OCI-LY7 (cell line): ENCODE measurements around the gene AFF3.

Experiments
- EZH2phosphoT487 ChIP-seq: fragments of 200-600 bp; sonication (generic); IDR thresholded peaks from 2 replicates; pipeline ENCODE4 v1.6.1; 2018; ENCODE audit warnings: low read depth, borderline replicate concordance, mild to moderate bottlenecking, mixed run types, antibody characterized with exemption, low read length, moderate library complexity, mixed read lengths
- TF ChIP-seq, protein P1 (sequence below): fragments of 200-600 bp; sonication (generic); conservative IDR thresholded peaks from 2 replicates; pipeline ENCODE4 v1.5.1; 2014; ENCODE audit warnings: mild to moderate bottlenecking, antibody characterized with exemption, low read length, moderate library complexity, mixed read lengths

DNA sequence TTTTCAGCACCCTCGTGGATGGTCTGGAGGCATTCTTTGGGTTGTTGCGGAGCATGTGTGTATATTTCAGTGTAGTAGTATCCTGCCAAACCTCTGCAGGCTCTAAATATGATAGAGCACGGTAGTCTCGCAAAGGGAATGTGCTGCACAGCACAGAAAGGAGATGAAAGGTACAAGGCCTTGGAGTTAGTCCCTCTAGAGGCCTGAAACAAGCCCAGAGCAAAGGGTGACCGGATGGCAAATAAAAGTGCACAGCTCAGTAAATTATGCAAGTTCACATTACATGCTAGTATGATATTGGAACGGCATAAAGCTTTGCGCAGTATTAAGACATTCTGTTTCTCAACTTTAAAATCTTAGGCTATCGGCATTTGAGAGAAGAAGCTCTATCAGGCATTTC is 358.1 kb downstream of the AFF3 start:
- TF ChIP-seq, protein P1, sequence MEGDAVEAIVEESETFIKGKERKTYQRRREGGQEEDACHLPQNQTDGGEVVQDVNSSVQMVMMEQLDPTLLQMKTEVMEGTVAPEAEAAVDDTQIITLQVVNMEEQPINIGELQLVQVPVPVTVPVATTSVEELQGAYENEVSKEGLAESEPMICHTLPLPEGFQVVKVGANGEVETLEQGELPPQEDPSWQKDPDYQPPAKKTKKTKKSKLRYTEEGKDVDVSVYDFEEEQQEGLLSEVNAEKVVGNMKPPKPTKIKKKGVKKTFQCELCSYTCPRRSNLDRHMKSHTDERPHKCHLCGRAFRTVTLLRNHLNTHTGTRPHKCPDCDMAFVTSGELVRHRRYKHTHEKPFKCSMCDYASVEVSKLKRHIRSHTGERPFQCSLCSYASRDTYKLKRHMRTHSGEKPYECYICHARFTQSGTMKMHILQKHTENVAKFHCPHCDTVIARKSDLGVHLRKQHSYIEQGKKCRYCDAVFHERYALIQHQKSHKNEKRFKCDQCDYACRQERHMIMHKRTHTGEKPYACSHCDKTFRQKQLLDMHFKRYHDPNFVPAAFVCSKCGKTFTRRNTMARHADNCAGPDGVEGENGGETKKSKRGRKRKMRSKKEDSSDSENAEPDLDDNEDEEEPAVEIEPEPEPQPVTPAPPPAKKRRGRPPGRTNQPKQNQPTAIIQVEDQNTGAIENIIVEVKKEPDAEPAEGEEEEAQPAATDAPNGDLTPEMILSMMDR = no peak
- TF ChIP-seq EZH2phosphoT487 = no peak
